RPMI8226 (cell line): ENCODE measurements around the gene PACSIN1.

Source experiments
- DNase-seq: peaks from one replicate; pipeline ENCODE4 v3.0.0-alpha.2; 2015

The PACSIN1 gene

DNA sequence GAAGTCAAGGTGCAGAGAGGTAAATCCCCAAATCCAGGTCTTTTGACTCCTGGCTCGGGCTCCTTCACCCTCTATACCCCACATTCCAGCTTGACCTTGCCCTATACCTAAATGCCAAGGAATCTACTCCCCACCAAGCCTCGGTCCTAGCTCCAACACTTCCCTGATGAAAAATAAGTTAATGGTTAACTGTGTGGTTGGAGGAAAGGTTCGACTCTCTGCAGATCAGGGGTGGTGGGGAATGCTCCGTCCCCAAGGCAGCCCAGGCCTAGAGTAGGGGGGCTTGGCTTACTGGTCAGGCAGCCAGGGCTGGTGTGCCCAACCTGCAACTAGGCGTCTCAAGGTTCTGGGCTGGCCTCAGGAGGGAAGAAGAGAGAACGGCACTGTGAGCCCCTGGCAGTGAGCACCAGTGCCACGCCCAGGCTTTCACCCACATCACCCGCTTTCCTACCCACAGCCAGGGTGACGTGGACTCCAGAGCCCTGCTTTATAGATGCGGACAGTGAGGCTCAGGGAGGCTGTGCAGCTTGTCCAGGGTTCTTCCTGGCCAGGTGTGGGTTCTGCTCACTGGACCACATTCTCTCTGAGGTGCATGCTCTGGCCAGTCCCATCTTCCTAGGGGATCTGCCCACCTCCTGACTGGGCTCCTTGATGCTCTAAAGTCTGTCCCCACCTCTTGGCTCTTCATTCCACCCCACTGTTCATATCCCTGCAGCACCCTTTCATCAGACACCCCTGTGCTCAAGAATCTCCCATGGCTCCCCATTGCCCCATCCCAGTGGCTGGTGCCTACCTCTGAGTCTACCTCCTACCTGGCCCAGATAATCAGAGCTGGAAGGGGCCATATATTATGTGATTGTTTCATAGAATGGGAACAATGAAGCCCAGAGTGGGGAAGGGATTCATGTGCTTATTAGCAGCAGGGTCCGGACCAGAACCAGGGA lies 82.1 kb downstream of the PACSIN1 start:
- no peak for DNase-seq

DNA sequence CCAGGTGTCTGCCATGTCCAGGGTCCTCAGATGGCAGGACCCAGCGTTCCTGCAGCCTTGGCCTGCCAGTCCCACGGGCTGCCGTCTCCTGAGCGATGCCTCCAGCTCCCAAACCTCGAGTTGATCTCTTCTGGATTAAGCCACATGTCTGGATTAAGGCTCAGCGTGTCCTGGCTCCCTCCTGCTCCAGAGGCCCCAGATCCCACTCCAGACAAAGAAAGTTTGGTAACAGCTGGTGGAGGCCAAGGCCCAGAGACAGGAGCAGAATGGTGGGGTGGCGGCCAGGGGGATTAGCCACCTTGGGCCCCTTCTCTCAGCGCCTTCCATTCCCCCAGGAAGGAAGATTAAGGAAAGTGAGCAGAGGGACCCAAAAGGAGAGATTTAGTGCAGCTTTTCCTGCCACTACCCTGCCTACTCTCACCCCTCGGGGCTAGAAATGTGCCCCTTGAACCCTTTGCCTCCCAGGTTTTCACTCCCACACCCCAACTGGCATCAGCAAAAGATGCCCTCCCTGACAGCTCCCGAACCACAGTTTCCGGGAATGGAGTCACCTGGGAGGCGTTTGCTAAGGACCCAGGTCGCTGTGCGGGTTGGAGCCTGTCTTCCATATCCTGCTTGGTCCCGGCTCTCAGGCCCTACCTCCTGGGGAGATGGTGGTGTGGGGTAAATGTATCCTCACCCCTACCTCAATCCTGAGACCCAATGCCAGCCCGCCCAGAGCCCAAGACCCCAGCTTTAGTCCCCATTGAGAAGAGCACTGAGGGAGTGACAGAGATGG lies 83.3 kb downstream of the PACSIN1 start:
- no peak for DNase-seq

DNA sequence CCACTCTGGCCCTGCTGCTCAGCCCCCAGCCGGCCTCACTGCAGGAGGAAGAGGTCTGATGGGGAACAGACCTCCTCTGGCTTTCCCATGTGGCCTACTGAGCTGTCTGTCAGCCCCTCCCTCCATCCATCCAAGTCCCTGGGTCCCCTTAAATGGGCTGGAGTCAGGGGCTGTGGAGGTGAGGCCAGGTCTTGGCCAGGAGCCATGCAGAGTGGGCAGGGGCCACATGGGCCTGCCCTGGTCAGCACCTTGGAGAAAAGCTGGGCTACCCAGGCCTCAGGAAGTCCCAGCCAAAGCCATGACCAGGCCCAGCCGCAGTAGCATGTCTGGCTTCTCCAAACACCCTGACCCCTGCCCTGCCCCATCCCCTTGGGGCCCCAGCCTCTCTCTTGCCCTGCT lies 83.9 kb downstream of the PACSIN1 start:
- no peak for DNase-seq

DNA sequence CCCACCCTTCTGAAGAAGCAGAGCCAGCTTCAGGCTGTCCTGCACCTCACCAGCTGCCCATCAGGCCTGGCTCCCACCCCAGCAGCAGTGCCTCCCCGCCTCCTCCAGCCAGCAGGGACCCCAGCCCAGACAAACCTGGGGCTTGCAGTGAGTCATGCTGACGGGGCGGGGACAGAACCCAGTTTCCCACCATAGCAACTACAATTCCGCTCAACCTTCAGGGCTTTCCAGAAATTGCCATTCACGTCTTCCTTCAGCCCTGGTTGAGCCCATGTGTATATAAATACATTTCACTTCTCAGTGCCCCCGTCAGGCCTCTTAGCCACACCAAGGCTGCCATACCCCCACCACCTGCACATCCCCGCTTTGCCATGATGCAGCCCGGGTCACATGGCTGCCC lies 85.8 kb downstream of the PACSIN1 start:
- DNase-seq = no peak

DNA sequence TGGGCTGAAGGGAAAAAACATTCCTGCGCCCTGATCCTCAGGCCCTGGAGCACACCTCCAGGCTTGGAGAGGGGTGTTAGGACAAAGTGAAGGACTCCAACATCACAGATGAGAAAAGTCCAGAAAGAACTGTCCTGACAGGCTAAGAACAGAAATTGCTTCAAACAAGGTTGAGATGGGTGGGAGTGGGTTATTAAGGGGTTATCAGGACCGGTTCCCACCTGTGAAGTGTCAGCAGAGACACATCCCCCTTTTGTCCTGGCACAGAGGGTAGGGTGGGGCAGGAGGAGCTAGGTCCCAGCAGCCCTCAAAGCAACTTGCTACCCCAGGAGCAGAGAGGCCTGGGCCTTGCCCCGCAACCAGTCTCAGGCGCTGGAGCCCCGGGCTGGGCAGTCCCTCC lies 86.7 kb downstream of the PACSIN1 start:
- DNase-seq = no peak

DNA sequence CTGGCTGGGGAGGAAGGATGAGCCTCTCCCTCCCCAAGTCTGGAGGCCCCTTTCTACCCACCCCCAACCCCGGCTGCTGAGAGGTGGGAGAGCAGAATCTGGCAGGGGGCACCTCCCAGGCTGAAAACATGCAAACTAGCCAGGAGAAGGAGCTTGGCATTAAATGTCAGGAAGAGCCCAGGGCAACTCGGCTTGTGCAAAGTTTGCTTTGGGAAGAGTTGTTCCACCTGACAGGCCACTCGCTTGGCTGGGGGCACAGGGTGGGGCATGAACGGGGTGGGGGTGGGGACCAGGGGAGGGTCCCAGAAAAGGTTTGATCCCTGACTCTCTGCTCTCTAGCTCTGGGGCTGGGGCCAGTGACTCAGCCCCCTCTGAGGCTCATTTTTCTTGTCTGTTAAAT lies 87.3 kb downstream of the PACSIN1 start:
- no peak for DNase-seq

DNA sequence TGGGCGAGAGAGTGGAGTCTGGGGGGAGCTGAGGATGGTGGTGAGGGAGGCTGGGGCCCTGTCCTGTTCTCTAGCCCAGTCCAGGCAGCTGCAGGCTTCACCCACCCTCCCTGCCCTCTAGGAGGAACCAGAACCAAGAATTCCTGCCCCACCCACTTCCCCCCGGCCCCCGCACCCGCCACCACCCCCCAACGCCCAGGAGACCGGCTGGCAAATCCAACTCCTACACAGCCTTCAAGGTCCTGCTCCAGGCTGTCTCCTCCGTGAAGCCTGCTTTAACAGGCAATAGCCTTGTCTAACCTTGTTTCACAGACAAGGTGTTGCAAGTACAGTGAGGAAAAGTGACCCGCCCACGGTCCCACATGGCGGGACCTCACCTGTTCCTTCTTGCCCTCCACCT lies 87.9 kb downstream of the PACSIN1 start:
- no peak for DNase-seq

DNA sequence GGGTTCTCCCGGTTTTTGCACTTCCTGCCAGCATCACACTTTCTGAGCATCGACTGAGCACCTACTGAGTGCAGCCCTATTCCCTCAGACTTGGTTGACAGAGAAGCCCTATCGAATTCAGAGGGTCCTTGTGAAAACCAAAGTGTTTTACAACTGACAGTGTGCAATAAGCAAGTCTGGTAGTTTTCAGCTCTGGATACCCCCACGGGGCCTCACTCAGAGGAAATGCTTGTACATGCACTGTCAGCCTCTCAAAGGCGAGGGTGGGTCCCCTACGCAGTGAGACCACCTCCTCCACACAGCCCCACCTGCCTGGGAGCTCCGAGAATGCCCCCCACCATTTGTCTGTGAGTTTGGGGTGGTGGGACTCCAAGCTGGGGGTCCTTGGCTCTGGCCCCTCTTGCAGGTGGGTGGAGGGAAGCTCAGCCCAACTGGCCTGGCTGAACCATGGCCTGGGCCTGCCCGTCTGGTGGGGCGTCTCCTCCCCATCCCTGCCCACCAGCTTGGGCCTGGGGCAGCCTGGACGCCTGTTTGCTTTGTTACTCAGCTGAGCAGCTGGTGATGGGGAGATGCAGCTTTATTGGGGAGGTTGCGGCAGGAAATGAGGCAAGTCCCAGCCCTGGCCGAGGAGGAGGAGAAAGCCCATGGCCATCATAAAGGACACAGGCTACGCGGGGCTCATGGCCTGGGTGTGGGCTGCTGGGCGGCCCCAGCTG lies 88.6 kb downstream of the PACSIN1 start:
- DNase-seq = no peak

DNA sequence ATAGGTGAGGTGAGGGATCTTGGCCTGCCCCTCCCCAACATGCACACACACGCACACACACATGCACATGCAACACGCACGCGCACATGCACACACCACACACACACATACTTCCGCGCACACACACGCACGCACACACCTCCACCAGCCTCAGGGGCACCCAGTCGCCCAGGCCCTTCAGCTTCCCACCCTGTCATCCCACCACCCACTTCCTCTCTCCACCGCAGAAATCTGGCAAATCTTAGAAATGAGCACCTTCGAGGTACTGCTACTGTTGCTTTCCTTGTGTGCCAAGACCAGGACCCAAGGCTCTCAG lies 89.1 kb downstream of the PACSIN1 start:
- DNase-seq = no peak

DNA sequence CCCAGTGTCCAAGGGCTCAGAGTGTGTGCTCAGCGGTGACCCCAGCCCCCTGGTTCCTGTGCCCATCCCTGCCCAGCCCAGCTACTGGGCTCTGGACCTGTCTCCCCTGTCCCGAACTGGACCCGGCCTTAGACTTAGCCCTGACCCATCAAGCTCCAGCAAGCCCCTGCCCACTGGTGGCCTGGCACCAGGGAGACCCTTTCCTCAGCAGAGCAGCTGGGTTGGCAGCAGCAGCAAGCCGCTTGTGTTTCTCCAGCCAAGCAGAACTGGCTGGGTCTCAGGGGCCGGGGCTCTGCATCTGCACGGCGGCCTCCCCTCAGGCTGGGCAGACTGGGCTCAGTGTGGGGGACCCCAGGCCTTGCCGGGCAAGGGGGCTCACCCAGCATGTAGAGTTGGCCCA lies 89.5 kb downstream of the PACSIN1 start:
- no peak for DNase-seq

DNA sequence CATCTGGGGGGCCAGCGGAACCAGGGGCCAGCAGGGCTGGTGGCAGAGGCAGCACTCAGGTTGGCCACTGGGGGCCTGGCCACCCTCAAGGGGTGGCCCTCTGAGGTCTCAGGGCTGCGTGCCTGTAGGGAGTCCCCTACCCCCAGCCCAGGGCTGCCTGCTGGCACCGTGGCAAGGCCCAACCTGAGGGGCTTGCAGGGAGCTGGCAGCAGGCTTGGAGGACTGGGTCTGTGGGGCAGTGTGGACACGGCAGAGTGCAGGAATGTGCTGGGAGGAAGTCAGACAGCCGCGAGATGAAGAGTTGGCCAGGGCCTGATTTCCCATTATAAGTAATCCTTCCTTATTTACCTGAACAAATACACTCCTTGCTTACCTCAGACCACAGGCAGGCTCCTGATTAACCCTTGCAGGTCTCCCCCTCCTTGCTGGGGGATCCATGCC lies 90.2 kb downstream of the PACSIN1 start, which contains the start of gene SPDEF:
SPDEF (minus strand) TSS at position 299 of the 441 bp plus-strand sequence. CDS start 11,874 bp downstream, outside the sequence.
- no peak for DNase-seq

DNA sequence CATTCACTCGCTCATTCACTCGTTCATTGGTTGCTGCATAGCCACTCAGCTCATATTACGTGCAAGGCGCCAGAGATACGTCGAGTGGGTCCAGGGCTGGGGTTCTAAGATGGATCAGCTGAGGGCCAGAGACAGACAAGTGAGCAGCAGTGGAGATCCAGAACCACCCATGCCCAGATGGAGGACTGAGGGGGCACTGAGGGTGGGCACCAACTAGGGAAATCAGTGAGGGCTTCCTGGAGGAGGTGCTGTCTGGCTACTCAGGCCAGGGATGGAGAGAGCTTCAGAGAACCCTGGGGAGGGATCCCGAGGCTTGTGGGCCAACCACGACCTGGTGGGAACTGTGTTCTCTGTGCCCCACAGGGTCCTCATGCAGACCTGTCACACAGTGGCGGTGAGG lies 90.6 kb downstream of the PACSIN1 start:
- no peak for DNase-seq

DNA sequence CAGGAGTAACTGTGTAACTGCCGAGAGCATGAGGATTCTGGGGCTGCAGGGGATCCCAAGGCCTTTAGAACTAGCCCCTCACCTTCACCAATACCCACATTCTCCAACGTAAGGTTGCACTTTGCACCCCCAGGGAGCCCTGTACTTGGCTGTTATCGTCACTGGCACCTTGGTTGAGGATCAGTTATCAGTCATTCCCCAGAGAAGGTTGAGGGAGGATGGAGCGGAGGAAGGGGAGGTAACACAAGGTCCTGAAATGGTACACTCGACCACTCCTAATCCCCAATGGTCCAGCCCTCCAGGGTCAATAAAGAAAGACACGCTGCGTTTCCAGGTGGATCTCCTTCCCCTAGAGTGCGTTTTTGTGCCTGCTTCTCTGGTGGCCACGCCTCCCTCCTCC lies 91.4 kb downstream of the PACSIN1 start:
- DNase-seq = no peak

DNA sequence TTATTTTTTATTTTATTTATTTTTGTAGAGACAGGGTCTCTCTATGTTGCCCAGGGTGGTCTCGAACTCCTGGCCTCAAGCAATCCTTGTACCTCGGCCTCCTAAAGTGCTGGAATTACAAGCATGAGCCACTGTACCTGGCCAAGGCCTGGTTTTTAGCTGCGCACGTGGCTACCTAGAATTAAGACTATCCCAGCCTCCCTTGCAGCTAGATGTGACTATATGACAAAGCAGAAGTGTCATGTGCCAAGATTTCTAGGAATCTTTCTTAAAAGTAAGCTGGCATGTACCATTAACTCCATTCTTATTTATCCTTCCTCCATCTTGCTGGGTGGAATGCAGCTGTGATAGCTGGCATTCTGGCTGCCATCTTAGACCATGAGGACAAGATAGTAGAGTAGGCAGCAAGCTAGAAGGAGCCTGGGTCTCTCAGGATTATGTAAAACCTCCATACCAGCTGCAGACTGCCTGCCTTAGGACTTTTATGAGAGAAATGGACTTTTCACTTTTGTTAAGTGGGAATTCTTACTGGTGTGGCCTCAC lies 92.4 kb downstream of the PACSIN1 start:
- DNase-seq = no peak

DNA sequence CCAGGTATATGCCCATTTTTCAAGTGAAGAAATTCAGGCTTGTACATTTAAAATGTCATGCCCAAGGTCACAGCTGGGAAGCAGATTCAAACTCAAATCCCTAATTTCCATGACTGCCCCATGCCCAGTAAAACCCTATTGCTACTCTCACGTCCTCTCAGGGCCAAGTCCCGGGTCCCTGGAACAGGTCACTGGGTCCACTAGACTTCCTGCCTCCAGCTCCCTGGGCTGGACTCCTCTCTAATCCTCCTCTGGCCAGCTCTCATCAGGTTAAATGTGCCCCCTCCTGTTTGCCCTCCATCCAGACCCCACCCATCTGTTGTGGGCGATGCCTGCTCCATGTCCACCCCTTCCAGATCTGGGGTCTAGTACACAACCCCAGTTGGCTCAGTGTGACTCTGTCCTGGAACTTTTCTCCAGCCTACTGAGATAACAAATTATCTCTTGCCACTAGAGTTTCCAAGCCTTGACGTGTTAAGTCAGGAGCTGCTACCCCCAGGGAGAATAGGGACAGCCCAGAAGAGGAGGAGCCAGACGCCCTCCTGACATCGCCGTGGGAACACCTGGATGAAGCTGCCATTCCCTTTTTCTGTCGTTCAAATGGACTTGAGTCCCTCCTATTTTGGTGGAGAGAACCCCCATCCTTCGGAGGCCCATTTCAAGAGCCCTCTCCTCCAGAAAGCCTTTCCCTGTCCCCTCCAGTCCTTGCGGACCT lies 93.9 kb downstream of the PACSIN1 start:
- DNase-seq = no peak

DNA sequence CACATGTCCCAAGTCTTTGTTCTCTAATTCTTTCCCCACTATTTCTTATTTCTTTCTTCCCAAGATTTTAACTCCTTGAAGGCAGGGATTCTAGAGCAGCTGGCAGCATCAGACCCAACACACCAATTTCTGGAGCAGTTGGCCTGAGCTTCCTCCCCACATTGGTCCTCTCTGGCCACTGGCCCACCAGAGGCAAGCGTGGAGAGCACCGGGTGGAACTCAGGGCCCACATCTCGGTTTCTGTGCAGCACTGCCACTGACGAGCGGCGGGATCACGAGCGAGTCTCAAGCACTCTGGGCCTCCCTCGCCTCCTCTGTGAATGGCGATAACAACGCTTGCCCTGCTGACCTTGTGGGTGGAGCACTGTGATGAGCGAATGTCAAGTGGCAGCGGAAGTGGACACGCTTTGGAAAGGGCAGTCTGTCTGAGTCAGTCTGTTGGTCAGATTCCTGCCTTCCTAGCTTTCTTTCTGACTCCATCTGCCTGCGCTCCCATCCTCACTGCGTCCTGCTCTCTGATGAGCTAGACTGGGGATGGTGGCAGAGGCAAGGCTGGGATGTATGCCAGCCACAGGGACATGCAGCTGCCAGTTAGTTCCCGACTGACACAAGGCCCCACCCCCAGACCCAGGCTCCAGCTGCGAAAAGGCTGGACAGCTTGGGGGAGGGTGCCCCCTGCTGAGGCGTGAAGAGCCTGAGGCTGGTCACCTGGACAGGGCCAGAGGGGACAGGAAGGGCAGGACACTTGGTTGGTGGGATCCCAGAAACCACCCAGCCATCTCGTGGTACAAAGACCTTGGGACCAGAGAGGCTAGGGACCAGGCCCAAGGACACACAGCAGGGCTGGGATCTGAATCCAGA lies 94.7 kb downstream of the PACSIN1 start:
- DNase-seq = peak; percentile 51

DNA sequence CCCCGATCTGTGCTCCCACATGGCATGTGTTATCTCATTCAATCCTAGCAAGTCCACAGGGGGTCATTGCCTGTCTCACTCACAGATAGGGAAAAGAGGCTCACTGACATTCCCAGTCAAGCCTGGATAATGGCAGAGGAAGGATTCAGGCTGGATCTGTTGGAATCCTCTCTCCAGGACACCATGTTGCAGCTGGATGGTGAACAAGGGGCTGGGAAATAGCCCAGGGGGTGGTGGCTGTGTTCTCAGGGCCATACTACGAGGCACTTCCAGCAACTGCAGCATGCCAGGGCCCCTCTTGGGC lies 95.3 kb downstream of the PACSIN1 start:
- DNase-seq = no peak

DNA sequence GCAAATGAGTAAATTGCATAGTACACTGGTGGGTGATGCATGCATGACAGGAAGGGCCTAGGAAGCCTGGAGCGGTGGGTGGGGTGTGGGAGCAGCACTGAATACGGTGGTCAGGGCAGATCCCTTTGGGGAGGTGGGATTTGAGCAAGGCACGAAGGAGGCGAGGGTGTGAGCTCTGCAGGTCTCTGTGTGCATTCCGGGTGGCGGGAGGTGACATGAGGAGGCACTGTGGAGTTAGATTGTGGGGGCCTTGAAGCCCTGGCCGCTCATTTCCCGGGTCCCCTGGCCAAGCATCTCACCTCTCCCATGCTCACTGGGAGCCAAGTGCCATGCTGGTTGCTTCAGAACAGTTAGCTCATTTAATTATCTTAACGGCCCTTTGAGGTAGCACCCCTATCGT lies 96.5 kb downstream of the PACSIN1 start:
- DNase-seq = no peak

DNA sequence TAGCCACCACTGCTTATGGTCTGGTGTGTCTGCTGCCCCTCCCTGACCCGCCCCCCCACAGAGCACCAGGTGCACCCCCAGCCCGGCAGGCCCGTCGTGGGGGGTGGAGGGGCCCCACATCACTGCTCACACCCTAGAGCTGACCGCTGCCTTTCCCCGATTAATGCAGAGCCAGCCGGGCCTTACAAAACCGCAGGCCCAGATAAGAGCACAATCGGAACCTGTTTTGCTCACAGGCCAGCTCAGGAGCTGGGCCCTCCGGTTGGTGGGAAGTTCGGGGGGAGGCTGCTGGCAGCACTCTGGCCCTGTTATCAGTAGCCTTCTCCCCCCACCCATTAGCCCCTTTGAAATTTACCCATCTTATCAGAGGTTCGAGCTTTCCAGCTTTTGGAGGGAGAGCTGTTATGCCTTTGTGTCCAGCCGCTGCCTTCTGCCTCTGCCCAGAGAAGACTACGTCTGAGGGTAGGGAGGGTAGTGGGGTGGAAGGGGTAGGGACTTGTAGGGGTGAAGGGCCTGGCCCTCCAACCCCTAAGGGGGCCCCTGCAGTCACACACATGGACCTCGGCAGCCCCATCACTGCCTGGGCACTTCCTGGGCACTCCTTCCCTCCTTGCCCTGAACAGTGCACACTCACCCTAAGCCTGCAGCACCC lies 97.1 kb downstream of the PACSIN1 start:
- no peak for DNase-seq

DNA sequence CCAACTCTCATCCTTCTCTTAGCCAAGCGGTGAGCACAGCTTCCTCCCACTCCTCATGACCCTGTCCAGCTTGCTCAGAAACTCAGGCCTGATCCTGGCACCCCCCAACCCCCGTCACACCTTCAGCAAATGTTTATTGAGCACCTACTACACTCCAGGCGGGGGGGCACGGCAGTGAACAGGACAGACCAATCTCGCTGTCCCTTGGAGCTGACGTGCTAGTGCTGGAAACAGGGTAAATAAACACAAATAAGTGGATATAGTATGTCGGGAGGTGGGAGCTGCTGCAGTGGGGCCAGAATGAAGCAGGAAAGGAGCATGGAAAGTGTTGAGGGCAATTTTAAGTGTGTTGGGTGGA lies 97.6 kb downstream of the PACSIN1 start:
- DNase-seq = no peak

DNA sequence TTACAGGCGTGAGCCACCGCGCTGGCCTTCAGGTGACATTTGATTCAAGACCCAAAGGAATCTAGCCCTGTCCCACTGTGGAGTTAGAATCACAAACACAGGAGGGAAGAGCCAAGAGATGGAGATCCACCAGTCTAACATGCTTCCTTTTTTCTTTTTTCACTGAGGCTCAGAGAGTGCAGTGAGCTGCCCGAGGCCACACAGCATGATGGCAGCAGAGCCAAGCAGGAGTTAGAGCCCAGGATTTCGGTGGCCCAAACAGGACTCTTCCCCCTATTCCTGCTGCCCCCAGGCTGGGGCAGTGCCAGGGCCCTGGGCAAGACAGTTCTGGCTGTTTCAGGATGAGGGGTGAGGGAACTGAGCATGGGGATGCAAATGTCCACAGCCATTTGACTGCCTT lies 98.3 kb downstream of the PACSIN1 start:
- DNase-seq = no peak
